NCI-H2107 (cell line): Measurements from ENCODE around the gene ANKRD39.

Source experiments
- DNase-seq: peaks from one replicate; lab custom pipeline; 2025; lab: John Stamatoyannopoulos, UW

ANKRD39 gene

DNA sequence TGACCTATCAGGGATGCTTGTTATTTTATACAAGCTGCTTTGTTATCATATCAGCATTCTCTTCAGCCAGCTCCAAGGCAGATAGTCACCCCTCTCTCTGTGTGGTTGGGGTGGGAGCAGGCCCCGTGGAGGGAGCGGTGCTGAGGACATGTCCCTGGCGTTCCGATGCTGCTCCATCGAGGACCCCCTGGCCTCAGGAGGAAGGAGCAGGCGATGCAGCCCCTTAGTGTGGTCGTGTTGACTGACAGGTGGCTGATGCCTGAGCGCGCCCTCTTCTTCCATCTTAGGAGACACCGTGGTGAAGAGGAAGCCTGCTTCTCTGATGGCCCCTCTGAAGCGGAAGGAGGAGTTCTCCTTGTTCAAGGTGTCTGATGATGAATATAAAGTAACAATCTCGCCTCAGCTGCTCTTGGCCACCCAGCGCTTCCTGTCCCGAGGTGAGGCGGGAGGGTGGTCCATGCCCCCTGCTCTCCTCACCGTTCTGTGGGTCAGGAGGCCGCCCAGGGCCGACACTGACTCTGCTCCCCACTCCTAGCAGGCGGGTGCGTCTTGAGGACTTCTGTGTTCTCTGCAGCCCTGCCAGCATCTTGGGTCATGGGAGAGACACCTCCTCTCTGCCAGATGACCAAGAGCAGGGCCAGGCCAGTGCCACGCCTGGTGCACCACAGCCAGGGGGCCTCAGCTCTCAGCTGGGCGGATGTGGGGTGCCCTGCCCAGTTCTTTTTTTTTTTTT is 31.1 kb downstream of the ANKRD39 start:
- DNase-seq = no peak

DNA sequence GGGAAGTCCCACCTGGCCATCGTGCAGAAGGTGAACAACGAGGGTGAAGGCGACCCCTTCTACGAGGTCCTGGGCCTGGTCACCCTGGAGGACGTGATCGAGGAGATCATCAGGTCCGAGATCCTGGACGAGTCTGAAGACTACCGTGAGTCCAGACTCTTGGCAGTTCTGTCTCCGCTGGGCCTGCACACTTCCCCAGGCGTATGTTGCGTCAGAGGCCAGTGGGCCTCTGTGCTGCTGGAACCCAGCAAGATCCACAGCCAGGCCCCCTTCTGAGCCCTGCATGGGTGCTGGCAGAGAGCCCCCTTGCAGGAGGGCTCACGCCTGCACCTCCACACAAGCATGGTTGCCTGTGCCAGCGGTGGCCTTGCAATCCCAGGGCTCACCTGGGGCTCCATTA is 32.8 kb downstream of the ANKRD39 start:
- DNase-seq = no peak

DNA sequence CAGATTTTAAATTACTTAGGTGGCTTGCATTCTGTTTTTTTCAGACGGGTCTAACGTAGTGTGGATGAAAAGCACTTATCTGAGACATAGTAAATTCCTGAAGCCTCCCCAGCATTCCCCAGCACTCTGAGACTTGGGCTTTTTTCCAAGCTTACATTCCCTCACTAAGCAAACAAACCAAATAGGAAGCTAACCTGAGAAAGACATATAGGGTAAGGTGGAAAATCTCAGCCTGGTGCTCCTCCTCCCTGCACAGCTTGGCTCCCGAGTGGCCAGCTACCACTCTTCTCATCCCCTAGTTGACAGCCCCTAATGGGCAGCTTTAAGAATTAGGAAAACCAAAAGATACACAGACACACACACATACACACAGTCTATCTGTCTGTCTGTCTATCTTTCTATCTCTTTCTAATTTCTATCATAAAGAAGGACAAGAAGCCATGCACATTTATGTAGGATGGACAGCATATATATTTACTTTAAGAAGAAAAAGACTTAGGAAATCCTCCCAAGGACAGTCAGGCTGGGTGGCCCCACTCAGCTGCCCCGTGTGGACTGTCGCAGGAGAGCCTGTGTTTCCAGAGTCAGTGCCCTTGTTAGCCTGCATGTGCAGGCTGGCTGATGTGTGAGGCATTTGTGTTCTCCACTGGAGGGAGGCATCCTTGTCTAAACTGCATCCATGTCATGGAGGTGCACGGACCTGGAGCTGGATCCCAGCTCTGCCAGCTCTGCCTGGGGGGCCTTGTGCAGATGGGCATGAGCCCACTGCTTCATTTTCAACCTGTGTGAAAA is 33.5 kb downstream of the ANKRD39 start:
- DNase-seq = no peak

DNA sequence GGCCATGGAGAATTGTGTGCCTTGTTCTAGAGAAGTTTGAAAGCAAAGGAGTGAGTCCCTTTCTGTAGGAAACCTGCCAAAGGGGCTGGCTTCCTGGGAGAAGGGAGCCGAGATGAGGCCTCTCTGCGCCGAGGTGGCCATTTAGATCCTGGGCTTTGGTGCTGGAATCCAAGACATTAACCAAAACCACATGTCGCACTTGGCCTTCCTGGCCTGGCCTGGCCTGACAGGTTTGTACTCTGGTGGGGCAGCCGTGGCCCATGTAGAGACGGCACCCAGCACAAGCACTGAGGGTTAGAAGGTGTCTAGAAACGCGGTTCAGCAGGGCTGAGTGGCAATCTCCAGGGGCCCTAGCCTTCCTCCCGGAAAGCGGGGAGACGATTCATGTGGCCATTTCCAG is 34.6 kb downstream of the ANKRD39 start:
- DNase-seq = no peak

DNA sequence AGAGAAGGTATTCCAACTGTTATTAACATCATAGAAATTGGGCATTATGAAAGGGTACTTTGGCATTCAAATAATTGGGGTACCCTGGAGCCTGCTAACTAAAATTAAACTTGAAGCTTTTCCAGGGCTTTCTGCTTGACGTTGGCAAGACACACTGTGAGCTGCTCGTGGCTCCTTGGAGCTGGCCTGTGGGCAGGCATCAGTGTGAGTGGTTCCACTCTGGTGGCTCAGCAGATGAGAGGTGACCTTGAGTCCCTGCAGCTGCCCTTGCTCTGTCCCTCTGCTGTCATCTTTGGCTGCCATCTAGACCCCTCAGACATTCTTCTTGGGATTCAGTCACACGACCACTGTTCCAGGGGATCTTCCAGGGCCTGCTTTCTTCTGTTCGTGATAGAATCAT is 35.0 kb downstream of the ANKRD39 start:
- no peak for DNase-seq

DNA sequence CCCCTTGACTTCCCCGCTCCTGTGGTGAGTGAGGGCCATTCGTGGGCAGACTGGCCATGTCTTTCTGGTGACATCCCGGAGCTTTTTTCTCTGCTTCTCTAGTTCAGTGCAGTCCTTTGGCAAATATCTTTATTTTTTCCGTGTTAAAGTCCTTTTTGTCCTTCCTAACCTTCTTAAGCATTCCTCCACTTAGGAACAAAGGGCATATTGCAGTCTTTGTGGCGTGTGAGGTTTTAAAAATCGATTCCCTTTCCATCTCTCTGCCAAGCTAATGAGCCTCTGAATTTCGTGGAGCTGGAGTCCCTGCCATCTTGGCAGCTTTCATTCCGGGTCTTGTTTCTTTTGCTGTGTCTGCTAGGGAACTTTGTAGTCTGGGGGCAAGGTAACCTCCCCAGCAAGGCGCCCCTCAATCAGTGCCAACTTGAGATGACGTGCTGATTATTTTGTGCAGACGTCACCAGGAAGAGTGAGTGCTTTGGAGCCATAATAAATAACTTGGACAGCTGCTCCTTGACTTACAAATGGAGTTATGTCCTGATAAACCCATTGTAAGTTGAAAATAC is 36.6 kb downstream of the ANKRD39 start:
- no peak for DNase-seq

DNA sequence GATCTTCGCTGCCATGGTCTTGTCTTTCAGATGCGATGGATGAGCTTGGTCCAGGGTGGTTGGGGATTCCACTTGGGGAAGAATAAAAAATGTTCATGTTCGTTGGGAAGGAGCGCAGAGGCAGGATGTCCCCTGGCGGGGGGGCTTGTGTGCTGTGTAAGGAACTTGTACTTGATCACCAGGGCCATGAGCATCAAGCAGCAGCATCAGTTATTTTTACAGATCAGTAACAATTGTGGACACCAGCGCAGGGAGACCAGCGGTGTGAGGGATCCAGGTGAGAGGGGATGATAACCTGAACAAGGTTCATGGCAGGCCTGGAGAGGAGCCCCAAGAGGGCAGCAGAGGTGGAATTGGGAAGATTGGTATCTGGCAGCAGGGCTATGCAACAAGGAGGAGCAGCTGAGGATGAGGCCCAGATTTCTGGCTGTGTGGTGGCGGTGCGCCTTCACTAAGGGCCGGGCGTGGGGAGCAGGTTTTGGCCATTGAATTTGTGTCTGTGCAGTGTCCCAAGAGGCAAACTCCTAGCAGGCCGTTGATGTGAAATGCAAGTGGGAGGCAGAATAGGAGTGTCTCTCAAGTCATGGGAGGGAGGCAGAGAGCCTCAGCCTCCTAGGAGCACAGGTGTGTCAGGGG is 37.8 kb downstream of the ANKRD39 start:
- DNase-seq = no peak

DNA sequence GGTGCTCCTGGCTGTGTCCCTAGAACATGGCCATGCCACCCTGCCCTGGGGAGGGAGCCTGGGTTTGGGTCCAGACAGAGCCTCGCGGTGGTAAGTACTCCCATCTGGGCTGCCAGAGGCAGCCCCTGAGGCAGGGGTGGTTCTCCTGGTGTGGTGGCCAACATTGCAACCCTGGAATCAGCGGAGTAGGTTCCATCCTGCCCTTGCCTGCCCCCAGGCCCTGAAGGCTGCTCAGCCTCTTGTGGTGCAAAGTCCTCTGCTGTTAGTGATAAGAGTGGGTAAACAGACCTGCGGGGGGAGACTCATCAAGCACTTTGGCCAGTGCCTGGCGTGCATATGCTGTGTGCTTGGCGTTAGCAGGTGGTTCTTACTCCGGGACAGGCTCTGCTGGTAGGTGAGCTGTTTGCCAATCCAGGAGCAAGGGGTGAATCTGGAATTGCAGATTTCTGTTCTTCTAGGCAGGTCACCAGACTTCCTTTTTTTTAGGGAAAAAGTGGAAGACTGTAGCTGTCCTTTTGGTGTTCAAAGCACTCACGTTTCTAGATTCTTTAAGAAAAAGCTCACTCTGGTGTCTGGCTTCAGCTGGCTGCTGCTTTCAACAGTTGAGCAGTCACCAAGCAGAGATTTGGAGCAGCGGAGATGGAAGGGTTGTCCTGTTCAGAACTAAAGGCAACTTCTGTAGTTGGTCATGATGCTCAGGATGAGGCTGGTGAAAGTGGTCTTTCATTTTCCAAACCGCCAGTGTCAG is 38.5 kb downstream of the ANKRD39 start:
- DNase-seq = no peak

DNA sequence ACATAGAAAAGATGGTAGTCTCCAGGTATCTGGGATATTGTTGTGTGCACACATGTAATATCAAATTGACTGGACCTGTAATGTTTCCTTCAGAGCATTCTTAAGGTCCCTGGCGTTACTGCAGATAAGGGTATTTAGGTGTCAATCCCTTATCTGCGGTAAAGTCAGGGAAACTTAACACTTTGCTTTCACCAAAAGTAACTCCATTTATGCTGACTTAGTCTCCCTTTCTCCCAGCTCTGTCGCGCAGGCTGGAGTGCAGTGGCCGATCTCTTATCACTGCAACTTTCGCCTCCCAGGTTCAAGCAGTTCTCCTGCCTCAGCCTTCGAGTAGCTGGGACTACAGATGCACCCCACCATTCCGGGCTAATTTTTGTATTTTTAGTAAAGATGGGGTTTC is 39.9 kb downstream of the ANKRD39 start:
- no peak for DNase-seq

DNA sequence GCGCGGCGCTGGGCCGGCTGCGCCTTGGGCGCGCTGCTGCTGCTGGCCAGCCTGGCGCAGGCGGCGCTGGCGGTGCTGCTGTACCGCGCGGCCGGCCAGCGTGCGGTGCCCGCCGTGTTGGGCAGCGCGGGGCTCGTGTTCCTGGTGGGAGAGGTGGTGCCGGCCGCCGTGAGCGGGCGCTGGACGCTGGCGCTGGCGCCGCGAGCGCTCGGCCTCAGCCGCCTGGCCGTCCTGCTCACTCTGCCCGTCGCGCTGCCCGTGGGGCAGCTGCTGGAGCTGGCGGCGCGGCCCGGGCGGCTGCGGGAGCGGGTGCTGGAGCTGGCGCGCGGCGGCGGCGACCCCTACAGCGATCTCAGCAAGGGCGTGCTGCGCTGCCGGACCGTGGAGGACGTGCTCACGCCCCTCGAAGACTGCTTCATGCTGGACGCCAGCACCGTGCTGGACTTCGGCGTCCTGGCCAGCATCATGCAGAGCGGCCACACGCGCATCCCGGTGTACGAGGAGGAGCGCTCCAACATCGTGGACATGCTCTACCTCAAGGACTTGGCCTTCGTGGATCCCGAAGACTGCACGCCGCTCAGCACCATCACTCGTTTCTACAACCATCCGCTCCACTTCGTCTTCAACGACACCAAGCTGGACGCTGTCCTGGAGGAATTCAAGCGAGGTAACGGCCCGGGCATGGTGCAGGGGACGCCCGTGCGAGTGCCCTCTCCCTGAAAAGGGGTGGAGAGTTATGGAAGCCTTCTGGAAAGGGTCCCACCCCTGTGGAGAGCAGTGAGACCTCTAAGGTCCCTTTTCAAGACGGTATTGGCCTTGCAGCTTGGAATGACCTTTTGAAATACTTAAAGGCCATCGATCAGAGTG is 40.7 kb downstream of the ANKRD39 start:
- no peak for DNase-seq

DNA sequence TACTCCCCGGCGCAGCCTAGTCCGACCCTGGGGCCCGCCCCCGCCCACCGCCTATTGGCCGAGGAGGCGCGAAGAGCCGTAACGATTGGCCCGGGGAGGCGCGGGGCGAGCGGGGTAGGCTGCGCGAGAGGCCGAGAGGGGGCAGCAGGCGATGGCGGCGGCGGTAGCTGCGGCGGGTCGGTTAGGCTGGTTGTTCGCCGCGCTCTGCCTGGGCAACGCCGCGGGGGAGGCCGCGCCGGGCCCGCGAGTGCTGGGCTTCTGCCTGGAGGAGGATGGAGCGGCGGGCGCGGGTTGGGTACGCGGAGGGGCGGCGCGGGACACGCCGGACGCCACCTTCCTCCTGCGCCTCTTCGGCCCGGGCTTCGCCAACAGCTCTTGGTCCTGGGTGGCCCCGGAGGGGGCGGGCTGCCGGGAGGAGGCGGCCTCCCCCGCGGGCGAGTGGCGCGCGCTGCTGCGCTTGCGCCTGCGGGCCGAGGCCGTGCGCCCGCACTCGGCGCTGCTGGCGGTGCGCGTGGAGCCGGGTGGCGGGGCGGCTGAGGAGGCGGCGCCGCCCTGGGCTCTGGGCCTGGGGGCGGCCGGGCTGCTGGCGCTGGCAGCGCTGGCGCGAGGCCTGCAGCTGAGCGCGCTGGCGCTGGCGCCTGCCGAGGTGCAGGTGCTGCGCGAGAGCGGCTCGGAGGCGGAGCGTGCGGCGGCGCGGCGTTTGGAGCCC is 41.5 kb downstream of the ANKRD39 start, which contains the start of gene CNNM3:
CNNM3 (plus strand) TSS at position 142 of the 709 bp plus-strand sequence; CDS start at position 152, 10 bp downstream.
- DNase-seq = peak; percentile 86

DNA sequence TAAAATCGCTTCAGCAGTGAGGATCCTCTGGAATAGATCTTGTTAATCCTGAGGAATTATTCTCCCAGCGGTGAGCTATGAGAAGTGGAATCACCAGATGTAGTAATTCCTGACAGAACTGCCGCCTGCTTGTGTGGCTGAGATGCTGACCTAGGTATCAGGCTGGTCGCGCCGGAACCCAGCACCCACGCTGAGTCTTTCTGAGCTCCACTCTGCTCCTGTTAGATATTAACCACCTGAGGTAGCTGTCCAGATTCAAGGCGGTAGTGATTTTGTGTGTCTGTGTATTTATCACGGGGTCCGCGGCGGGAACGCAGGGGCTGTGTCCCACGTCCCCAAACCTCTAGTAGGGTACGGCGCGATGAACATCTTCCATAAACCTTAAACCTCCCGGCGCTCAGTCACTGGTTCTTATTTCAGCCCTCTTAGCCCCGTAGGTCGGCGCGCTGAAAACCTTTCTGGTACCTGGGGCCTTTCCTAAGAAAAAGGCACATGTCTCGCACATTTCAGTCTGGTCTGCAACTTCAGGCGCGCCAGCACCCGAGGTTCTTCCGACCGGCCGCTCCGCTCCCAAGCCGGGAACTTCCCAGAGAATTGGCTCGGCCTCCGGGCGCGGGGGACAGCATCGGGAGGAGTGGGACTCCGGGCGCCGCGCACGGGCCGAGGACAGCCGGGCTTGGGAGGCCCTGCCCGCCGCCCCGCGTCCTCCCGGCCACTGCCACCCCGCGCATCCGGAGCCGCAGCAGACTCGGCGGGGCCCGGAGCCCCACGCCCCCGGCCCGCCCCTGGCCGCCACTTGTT is 42.3 kb downstream of the ANKRD39 start:
- DNase-seq = no peak

DNA sequence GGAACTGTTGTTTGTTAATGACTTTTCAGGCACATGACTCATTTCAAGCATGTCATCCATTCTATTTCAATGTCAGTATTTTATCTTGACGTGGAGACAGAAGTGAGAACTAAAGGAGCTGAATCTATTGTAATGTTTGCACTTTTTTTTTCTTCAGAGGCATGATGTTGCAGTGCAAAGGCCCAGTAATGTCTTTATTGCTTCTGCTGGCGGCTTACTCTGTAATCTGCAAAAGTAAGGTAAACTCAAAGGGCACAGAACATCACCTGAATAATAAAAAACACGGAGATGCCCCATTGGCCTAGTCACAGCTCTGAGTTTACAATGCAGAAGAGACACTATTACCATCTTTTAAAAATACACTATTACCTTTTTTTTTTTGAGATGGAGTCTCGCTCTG is 44.2 kb downstream of the ANKRD39 start:
- no peak for DNase-seq

DNA sequence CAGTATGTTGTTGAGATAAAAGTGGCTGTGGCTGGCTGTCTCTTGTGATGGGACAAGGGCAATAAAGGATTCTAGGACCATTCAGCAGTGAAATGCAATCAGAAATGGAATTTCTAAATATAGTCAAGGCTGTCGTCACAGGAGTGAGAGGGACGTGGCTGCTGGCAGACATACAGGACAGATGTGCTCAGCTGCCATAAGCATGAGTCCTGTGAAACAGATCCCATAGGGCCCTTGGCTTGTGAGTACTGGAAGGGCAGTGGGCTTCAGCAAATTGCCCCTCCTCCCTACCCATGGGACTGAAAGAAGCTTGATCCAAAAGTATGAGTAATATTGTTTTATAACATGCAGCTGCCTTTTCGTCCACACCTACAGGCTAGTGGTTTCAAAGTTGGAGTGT is 45.9 kb downstream of the ANKRD39 start:
- no peak for DNase-seq

DNA sequence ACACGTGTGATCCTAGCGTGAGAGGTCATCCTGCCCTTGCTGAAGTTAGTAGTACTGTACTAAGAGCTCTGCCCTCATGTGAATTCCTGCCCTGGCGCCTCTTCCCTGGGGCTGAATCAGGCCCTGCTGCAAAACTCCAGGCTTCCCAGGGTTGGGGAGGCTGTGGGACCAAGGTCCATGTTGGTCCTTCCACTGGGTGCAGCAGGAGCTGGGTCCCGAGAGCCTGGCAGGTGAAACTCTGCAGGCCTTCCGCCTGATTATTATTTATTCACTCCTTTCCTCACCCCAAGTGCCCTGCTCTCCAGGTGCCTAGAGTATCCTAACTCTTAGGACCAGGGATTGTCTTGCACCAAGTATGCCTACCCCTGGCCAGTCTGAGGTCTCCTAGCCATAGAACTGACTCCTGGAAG is 47.0 kb downstream of the ANKRD39 start:
- DNase-seq = no peak

DNA sequence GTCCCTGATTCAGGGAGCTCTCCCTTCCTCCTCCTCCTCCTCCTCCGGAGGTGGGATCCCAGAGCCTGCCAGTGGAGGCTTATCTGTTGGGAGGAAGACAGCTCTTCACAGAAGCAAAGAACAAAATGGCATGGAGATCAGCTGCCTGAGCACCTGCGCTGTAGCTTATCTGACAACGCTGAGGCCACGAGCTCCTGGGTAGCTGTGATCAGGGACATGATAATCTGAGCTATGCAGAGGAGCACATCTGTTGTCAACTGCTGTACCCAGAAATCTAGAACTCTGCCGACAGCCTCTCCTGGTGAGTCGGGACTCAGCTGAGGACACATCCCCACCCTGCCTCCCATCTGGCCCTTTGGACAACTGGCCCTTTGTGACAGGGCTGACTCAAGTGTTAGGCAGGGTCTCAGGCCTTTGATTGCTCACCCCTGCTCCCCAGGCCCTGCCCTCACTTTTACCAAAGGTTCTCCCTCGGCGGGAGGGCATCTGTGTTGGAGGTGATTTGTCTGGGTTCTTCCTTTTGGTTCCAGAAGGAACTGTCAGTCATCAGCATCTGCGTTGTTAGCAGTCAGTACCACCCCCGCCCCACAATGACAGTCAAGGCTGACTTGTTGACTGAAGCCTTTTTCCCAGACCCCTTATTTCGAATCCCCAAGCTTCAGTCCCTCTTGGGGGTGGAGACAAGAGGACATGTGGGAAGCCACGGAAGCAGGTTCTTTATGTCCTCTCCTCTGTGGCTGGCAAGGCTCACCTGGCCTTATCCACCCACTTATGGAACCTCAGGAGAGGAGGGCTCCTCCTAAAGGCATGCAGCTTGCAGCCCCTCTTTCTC is 47.6 kb downstream of the ANKRD39 start:
- DNase-seq = no peak

DNA sequence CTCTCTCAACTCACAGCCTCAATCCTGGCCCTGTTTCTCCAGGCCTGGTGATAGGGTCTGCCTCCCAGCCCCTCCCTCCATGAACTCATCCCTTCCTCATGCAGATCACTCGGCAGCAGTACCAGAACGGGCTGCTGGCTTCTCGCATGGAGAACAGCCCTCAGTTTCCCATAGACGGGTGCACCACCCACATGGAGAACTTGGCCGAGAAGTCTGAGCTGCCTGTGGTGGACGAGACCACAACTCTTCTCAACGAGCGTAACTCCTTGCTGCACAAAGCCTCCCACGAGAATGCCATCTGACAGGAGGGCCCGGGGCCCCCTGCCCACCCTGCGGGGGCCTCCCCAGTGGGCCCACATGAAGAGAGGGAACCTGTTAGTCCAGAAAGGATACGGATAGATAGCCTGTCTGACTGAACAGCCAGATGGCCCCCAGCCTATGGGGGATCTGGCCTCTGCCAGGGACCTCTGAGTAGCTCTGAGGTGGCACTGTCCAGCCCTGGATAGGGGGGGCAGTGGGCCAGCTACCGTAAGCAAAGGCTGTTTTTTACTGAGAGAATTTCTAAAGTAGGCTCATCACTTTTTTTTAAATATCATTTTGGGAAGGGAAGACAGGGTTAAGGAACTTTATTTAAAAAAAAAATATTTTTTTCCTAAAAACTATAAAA is 48.5 kb downstream of the ANKRD39 start:
- no peak for DNase-seq
